ENCODE results near the gene COL27A1.

DNA sequence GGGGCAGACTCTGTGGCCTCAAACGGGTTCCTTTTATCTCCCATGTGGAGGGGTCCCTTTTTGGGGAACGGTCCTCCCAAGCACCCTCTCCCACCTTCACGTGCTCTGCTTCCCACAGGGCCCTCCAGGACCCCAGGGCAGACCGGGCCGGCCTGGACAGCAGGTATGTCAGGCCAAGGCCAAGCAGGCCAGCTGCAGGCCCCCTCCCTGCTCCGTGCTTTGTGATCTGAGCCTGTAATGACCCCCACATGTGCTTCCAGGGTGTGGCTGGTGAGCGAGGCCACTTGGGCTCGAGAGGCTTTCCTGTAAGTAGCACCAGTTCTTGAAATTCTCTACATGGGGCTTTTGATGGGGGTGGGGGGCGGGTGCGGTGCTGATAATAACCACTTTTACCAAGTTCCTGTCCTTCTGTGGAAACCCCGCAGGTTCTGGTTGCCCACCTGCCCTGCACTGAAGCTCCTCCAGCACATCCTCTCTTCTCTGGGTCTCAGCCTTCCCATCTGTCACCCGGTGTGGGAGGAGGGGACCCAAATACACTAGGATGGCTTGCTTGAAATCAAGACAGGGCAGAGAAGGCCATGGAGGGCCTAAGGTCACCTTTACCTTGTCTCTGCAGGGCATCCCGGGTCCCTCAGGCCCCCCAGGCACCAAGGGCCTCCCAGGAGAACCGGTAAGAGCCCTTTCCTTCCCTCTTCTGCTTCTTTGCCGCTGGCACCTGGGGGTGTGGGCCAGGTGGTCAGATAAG, 109.6 kb downstream of the COL27A1 start:
- TF ChIP-seq EZH2 (IDR thresholded peaks at IDR 0.05; ENCODE audit: borderline replicate concordance, low read depth, low read length, poor library complexity, severe bottlenecking) = no peak
- TF ChIP-seq, protein P1, sequence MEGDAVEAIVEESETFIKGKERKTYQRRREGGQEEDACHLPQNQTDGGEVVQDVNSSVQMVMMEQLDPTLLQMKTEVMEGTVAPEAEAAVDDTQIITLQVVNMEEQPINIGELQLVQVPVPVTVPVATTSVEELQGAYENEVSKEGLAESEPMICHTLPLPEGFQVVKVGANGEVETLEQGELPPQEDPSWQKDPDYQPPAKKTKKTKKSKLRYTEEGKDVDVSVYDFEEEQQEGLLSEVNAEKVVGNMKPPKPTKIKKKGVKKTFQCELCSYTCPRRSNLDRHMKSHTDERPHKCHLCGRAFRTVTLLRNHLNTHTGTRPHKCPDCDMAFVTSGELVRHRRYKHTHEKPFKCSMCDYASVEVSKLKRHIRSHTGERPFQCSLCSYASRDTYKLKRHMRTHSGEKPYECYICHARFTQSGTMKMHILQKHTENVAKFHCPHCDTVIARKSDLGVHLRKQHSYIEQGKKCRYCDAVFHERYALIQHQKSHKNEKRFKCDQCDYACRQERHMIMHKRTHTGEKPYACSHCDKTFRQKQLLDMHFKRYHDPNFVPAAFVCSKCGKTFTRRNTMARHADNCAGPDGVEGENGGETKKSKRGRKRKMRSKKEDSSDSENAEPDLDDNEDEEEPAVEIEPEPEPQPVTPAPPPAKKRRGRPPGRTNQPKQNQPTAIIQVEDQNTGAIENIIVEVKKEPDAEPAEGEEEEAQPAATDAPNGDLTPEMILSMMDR (conservative IDR thresholded peaks at IDR 0.05; ENCODE audit: low read depth, low read length) = no peak

Data from A673 (cell line).